Smooth muscle cell (in vitro differentiated cells): Measurements from ENCODE around the gene STX12. TPM values are rescaled to one million over a fixed set of nuclear protein-coding genes. Genes with fewer than 3 reads are reported as not detected.
"Not testable (repeated sequence)": the region's sequence is repeated elsewhere in the genome, so short reads cannot be mapped to it uniquely, and the experiment has no call there.

Experiments used
- DNase-seq: peaks from one replicate; lab custom pipeline; 2025; ENCODE audit not compliant: unreplicated experiment; lab: John Stamatoyannopoulos, UW
- H2AFZ ChIP-seq: fragments of 200-600 bp; sonication (generic); 2 replicates; pipeline ENCODE4 v1.6.0; 2016; ENCODE audit warnings: antibody characterized with exemption, low read depth, mild to moderate bottlenecking
- H3F3A ChIP-seq: fragments of 200-600 bp; sonication (generic); 2 replicates; pipeline ENCODE4 v1.6.0; 2017; ENCODE audit warnings: antibody characterized with exemption, low read depth
- H3K27ac ChIP-seq: fragments of 200-600 bp; sonication (generic); 2 replicates; pipeline ENCODE4 v1.5.1; 2016; ENCODE audit warnings: low read depth, mild to moderate bottlenecking
- H3K27me3 ChIP-seq: fragments of 200-600 bp; sonication (generic); 2 replicates; pipeline ENCODE4 v1.6.1; 2016; ENCODE audit warnings: low read depth, mild to moderate bottlenecking
- H3K36me3 ChIP-seq: fragments of 200-600 bp; sonication (generic); 2 replicates; pipeline ENCODE4 v1.5.1; 2016; ENCODE audit warnings: low read depth
- H3K4me1 ChIP-seq: fragments of 200-600 bp; sonication (generic); 2 replicates; pipeline ENCODE4 v1.5.1; 2016; ENCODE audit warnings: low read depth
- H3K4me2 ChIP-seq: fragments of 200-600 bp; sonication (generic); 2 replicates; pipeline ENCODE4 v1.6.0; 2016; ENCODE audit warnings: mild to moderate bottlenecking
- H3K4me3 ChIP-seq: fragments of 200-600 bp; sonication (generic); 2 replicates; pipeline ENCODE4 v1.5.1; 2016; ENCODE audit warnings: mild to moderate bottlenecking
- H3K79me2 ChIP-seq: fragments of 200-600 bp; sonication (generic); 2 replicates; pipeline ENCODE4 v1.6.0; 2016; ENCODE audit warnings: low read depth, mild to moderate bottlenecking
- H3K9ac ChIP-seq: fragments of 200-600 bp; sonication (generic); 2 replicates; pipeline ENCODE4 v1.6.0; 2016; ENCODE audit warnings: low read depth
- H3K9me3 ChIP-seq: fragments of 200-600 bp; sonication (generic); replicated peaks from 2 replicates; pipeline ENCODE4 v1.5.1; 2016; ENCODE audit warnings: low read depth
- H4K20me1 ChIP-seq: fragments of 200-600 bp; sonication (generic); 2 replicates; pipeline ENCODE4 v1.6.0; 2016; ENCODE audit warnings: low read depth
- WGBS: methylation state at CpG from one replicate; pipeline ENCODE4 v1.1.7; 2016; ENCODE audit warnings: low lambda C conversion rate; 5-methylcytosine and 5-hydroxymethylcytosine counted together
- polyA plus RNA-seq: library from polyadenylated mRNA; unstranded; fragments of >200 nt; fragmentation: Nextera tagmentation; extraction: Ambion mirVana; gene quantifications from 2 replicates; pipeline ENCODE4 v1.2.1, GENCODE V29; 2016
- total RNA-seq: library from RNA; depleted of rRNA; stranded (reverse); fragments of >200 nt; gene quantifications from 2 replicates; pipeline ENCODE4 v1.2.3, GENCODE V29; 2014
- TF ChIP-seq, protein P1 (sequence below): fragments of 200-600 bp; sonication (generic); IDR thresholded peaks from 2 replicates; pipeline ENCODE4 v1.5.1; 2017; ENCODE audit warnings: borderline replicate concordance, mild to moderate bottlenecking, antibody characterized with exemption; ENCODE audit not compliant: insufficient read depth, poor library complexity, severe bottlenecking

STX12 gene
- total and polyA plus RNA-seq, 2 experiments from 2014 or later: 20.6 to 50.7 TPM

DNA sequence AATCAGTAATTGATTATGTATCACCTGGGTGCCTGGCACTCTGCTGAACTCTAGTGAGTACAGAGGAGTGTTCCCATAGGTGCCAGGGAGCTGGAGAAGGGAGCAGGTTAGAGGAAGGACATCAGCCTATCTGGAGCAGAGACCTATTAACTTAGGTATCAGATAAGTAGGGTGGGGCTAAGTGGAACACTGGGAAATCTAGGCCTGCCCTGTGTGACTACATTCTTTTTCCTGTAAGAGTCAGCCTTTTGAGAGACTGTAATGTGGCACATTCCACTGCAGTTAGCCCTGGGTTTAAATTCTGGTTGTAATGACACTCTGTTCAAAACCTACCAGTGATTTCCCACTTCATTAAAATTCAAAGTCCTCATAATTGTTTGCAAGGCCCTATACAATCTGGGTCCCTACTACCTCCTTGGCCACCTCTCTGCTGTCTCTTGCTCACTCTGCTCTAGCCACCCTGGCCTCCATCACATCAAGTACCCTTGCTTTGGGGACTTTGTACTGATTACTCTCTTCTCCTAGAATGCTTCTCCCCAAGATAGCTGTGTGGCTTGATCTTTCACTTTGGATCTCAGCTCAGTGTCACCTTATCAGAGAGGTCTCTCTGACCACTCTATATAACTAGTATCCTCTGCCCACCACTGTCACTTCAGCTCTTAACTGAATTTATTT, 12.9 kb downstream of the STX12 start:
- Histone ChIP-seq H3K79me2 (peaks cover 64% of the 10 kb centered on the region), H3K4me1 (no peaks in the 10 kb centered on the region), H3K4me3 (no peak overlapping the region), H3F3A (no peaks in the 10 kb centered on the region), H3K27me3 (no peaks in the 10 kb centered on the region), H3K27ac (peak overlapping the region; percentile 34), H3K36me3 (peaks cover 8% of the 10 kb centered on the region), H4K20me1 (peaks cover 70% of the 10 kb centered on the region), H3K9ac (no peak overlapping the region), H3K4me2 (no peak overlapping the region), H2AFZ (no peak overlapping the region), H3K9me3 (no peaks in the 10 kb centered on the region)
- no peak for DNase-seq
- TF ChIP-seq, protein P1, sequence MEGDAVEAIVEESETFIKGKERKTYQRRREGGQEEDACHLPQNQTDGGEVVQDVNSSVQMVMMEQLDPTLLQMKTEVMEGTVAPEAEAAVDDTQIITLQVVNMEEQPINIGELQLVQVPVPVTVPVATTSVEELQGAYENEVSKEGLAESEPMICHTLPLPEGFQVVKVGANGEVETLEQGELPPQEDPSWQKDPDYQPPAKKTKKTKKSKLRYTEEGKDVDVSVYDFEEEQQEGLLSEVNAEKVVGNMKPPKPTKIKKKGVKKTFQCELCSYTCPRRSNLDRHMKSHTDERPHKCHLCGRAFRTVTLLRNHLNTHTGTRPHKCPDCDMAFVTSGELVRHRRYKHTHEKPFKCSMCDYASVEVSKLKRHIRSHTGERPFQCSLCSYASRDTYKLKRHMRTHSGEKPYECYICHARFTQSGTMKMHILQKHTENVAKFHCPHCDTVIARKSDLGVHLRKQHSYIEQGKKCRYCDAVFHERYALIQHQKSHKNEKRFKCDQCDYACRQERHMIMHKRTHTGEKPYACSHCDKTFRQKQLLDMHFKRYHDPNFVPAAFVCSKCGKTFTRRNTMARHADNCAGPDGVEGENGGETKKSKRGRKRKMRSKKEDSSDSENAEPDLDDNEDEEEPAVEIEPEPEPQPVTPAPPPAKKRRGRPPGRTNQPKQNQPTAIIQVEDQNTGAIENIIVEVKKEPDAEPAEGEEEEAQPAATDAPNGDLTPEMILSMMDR: no peak

DNA sequence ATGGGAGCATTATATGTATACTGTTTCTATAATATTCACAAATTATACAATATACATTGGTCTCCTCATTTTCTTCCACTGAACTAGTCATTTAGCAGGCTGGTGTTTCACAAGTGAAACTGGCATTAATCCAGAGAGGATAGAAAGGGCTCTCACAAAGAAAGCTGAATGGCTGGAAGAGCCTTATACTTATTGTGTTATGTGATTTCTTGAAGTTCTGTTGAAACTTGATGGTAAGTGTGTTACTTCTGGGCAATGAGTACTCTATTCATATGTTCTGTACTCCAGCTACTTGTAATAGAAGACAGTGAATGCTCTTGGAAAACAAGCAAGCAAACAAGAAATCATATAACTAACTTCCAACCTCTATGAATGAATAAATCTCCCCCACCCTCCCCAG, 14.9 kb downstream of the STX12 start:
- H3K4me3 ChIP-seq: no peak overlapping the region
- H3K27ac ChIP-seq: peak overlapping the region; percentile 31
- peaks cover 54% of the 10 kb centered on the region for H4K20me1 ChIP-seq
- H3K79me2 ChIP-seq: peaks cover 51% of the 10 kb centered on the region
- no peaks in the 10 kb centered on the region for H3K9me3 ChIP-seq
- peaks cover 15% of the 10 kb centered on the region for H3K36me3 ChIP-seq
- no peak overlapping the region for H3K4me2 ChIP-seq
- no peaks in the 10 kb centered on the region for H3K27me3 ChIP-seq
- no peaks in the 10 kb centered on the region for H3K4me1 ChIP-seq
- no peaks in the 10 kb centered on the region for H3F3A ChIP-seq
- DNase-seq: no peak
- TF ChIP-seq, protein P1: no peak
- H2AFZ ChIP-seq: no peak overlapping the region
- no peak overlapping the region for H3K9ac ChIP-seq

DNA sequence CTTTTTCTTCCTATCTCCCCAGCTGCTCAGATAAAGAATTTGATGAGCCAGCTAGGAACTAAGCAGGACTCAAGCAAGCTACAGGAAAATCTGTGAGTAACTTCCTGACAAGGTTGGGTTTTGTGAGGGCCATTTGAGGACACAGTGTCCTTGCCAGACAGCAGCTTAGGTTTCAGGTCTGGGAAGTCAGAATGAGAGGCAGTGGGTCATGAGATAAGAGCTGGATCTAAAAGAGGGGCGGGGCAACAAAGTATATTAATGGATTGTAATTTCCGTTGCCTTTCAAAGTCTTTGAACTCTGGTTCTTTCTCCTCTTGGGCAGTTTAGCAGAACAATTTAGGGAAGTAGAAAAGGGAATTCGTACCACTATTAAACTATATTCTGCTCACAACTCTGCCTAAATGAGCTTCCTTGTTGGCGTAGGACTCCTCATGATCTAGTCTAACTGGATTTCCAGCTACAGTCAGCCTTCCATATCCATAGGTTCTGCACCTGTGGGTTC, 16.6 kb downstream of the STX12 start:
- Histone ChIP-seq H3K4me2 (no peak overlapping the region), H3K27ac (no peak overlapping the region), H3K9me3 (no peaks in the 10 kb centered on the region), H3K36me3 (peaks cover 17% of the 10 kb centered on the region), H4K20me1 (peaks cover 37% of the 10 kb centered on the region), H2AFZ (no peak overlapping the region), H3K4me3 (no peak overlapping the region), H3F3A (no peaks in the 10 kb centered on the region), H3K27me3 (no peaks in the 10 kb centered on the region), H3K4me1 (no peaks in the 10 kb centered on the region), H3K79me2 (peaks cover 35% of the 10 kb centered on the region), H3K9ac (no peak overlapping the region)
- DNase-seq: no peak
- TF ChIP-seq, protein P1: no peak
- 93% methylated on average over 4 of the region's 4 CpGs for WGBS

DNA sequence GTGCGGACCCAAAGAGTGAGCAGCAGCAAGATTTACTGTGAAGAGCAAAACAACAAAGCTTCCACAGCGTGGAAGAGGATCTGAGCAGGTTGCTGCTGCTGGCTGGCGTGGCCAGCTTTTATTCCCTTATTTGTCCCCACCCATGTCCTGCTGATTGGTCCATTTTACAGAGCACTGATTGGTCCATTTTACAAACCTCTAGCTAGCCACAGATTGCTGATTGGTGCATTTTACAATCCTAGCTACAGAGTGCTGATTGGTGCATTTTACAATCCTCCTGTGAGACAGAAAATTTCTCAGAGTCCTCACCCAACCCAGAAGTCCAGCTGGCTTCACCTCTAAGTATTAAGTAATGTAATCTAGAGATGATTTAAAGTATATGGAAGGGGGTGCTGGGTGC, 17.3 kb downstream of the STX12 start:
- Histone ChIP-seq H4K20me1 (peaks cover 32% of the 10 kb centered on the region), H3K79me2 (peaks cover 28% of the 10 kb centered on the region), H3K36me3 (peaks cover 17% of the 10 kb centered on the region)
- 99% methylated on average over 3 of the region's 3 CpGs for WGBS
- H3K4me1 ChIP-seq, H3F3A ChIP-seq, H3K4me3 ChIP-seq, H3K27ac ChIP-seq, DNase-seq, H3K4me2 ChIP-seq, H2AFZ ChIP-seq, H3K27me3 ChIP-seq, H3K9ac ChIP-seq, H3K9me3 ChIP-seq: not testable (repeated sequence)
